HG03565 (cell line): Measurements from ENCODE around the gene ACTR1A.
"Not testable (repeated sequence)": the region's sequence is repeated elsewhere in the genome, so short reads cannot be mapped to it uniquely, and the experiment has no call there.

Source experiments
- ATAC-seq: cut with Tn5 transposase; IDR thresholded peaks from one replicate; pipeline ENCODE4 v1.9.1; 2021; ENCODE audit warnings: mild to moderate bottlenecking, moderate library complexity; ENCODE audit not compliant: unreplicated experiment

The ACTR1A gene

DNA sequence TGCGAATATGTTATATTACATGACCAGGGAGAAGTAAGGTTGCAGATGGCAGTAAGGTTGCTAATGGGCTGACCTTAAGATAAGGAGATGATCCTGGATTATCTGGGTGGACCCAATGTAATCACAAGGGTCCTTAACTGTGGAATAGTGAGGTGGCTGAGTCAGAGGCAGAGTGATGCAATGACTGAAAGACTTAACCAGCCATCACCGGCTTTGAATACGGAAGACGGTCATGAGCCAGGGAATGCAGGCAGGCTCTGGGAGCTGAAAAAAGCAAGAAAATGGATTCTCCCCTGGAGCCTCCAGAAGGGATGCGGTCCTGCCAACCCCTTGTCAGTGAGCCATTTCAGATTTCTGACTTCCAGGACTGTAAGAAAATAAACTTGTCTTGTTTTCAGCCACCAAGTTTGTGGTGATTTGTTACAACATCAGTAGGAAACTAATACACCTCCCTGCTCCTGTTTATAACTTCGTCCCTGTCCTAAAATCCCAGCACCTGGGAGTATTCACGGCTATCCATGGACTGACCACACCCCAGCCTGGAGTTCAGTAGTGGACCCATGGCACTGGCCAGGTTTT lies 46.5 kb downstream of the ACTR1A start:
- no peak for ATAC-seq

DNA sequence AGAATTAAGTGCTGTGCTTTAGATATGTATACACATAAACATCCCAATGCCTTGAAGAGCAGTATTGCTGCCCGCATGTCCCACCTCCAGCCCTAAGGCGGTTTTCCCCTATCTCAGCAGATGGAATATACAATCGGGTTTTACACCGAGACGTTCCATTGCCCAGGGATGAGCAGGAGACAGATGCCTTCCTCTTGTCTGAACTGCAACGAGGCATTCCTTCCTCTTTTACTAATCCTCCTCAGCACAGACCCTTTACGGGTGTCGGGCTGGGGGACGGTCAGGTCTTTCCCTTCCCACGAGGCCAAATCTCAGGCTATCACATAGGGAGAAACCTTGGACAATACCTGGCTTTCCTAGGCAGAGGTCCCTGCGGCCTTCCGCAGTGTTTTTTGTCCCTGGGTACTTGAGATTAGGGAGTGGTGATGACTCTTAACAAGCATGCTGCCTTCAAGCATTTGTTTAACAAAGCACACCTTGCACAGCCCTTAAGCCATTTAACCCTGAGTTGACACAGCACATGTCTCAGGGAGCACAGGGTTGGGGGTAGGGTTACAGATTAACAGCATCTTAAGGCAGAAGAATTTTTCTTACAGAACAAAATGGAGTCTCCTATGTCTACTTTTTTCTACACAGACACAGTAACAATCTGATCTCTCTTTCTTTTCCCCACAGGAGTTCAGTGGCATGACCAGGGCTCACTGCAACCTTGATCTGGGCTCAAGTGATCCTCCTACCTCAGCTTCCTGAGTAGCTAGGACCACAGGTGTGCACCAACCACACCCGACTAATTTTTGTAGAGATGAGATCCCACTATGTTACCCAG lies 47.6 kb downstream of the ACTR1A start:
- not testable (repeated sequence) for ATAC-seq

DNA sequence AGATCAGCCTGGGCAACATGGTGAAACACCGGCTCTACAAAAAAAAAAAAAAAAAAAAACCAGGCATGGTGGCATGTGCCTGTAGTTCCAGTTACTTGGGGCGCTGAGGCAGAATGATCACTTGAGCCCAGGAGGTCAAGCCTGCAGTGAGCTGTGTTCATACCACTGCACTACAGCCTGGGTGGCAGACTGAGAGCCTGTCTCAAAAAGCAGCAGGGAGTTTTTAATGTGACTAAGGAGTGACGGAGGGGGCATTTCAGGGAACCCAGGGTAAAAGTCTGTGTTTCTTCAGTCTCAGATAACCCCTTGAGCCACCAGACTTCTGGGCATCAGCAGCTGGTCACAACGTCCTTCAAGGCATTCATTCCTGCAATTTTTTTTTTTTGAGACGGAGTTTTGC lies 49.0 kb downstream of the ACTR1A start:
- ATAC-seq, result no peak

DNA sequence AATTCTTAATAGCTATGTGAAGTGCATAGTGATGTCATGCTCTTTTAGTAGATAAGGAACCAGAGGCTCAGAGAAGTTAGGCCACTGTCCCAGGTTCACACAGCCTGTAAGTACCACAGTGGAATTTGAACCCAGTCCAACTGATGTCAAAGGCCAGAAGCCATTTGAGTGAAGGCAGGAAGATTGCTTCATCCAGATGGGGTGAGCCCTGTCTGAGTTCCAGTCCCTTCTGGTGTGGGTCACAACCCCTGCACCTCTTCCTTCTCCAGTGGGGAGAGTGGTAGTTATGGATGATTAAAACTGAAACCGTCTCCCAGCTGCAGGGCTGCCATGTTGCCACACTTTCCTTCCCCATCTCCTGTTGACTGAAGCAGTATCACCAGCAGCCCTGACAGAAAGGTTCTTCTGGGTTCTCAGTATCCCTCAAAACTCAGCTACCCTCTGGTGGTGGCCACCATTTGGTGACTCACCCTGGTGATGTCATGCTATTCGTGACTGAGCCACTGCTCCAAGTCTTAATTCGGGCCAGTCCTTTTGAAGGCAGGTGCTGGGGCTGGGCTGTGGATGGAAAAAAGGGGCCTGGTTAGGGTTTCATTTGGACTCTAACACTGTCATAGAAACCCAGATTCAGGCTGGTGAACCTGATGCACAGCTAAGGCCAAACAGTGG lies 49.7 kb downstream of the ACTR1A start:
- no peak for ATAC-seq

DNA sequence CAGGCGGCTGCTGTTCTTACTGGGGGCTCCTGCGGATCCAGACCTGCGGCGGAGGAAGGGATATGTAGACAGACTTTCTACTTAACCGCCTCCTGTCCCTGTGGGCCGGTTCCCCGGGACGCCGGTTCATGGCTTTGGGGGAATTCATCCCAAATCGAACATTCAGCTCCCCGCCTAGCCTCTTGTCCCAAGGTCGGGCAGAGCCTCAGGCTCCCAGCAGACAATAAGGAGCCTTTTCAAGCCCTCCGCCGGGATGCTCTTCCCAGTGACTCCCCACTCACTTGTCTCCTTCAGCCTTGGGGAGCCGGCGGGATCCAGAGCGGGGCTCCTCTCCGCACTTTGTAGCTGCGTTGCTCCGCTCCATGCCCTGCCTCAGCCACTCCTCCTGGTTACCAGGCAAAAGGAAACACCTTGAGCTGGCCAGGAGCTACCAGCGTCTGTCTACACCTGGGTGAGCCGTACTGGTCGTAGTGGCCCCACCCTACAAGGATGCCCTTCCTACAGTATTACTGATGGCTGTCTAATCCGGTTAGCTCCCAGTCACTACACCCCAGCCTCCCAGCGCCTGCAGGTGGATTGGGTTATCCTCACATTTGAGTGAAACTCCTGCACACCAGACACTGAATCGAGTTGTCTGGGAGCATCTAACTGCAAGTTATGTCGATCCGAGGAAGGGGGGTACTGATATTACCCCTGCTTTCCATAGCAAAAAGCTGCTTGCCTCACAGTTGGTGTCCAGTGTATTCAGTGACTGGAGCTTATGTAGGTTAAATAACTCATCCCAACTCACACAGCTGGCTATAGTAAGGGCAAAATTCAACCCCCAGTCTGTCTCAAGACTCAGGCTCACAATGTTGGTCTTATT lies 51.2 kb downstream of the ACTR1A start, which contains the start of gene C10orf95:
C10orf95 (minus strand) TSS at position 439 of the 865 bp plus-strand sequence. CDS start 450 bp downstream, outside the sequence.
- ATAC-seq, result no peak

DNA sequence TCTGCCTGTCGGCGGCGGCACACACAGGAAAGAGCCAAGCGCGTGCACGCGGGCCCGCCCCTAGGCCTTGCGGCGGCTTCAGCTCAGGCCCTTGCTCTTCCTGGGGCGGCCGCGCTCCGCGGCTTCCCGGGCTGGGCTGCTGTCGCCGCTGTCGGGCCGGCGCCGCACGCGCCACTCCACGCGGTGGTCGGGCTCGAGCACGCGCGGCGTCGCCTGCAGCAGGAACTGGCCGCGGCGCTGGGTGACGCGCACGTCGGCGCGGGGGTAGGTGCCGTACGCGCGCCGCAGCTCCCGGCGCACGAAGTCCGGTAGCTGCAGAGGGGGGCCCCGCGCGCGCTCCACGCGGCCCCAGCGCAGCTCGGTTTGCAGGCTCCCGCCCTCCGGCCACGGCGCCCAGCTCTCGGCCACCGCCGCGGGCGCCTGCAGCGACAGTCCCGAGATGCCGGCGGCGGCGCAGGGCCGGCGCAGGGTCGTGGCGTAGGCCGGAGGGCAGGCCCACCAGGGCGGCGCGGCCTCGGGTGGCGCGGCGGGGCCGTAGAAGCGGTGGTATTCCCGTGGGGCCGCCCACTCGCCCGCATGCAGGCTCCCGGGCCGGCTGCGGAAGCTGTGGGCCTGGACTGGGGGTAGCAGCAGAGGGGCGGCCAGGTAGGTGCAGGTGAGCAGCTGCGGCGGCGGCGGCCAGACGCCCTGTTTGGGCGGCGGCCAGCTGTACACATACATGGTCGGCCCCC lies 52.0 kb downstream of the ACTR1A start:
- peak; percentile 60 for ATAC-seq

DNA sequence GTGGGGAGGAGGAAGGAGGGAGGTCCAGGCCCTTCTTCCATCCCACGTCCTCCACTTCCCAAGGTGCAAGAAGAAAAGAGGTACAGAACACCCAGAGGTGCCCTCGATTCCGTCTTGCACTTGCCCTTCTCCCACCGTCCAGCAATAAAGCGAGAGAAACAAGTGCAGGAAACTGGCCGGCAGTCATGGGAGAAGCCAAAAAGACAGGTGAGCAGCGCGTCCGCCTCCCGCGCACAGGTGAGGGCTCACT lies 52.5 kb downstream of the ACTR1A start:
- no peak for ATAC-seq

DNA sequence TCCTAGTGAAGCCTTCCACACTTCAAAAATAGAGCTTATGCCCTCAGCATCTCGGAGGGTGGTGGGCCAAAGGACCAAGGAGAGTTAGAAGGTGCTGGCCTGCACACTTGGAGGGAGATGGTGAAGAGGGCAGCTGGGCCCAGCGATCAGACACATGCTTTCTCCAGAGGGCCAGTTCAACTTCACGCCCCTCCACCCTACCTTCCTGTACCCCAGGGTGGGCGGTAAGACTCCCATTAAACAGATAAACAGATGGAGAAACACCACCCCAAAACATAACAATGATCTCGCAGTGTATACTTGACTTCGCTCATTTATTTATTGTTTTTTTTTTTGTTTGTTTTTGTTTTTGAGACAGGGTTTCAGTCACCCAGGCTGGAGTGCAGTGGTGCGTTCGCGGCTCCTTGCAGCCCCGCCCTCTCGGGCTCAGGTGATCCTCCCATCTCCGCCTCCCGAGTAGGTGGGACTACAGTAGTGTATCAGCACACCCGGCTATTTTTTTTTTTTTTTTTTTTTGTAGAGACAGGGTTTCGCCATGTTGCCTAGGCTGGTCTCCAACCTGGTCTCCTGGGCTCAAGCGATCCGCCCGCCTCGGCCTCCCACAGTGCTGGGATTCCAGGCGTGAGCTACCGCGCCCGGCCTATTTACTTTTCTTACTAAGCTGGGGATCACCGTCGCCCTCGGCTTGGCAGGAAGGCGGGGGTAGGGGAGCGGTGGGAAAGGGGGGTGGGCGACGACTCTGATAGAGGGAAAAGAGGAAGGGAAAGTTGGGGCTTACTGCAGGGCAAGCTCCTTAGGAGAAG lies 53.0 kb downstream of the ACTR1A start:
- peak; percentile 35 for ATAC-seq

DNA sequence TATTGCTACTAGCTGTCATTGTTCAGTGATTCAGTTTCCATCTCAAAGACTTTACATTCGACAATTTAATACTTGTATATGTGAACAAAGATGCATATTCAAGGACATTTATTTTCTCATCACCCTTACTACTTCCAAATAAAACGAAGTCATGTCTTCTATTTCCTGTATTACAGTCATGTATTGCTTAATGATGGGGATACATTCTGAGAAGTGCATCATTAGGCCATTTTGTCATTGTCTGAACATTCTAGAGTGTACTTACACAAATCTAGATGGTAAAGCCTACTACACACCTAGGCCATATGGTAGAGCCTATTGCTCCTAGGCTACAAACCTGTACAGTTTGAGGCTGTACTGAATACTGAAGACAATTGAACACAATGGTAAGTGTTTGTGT lies 57.7 kb downstream of the ACTR1A start:
- ATAC-seq, result no peak

DNA sequence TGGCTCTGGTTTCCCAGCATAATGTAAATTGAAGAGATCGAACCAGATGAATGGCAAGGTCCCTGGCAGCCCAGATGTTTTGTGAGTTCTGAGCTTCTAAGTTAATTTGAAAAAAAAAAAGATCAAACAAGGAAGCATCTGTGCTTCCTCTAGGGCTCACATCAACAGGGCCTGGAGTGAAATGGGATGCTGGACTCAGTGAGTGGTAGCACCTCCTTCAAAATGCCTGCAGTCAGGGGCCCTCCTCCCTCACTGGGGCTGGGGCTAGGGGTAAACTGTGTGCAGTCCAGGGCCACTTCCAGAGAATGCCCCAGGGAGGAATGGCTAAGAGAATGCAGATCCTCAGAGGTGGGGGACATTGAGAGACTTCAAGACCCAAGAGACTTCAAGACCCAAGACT lies 64.1 kb downstream of the ACTR1A start:
- ATAC-seq, result no peak

DNA sequence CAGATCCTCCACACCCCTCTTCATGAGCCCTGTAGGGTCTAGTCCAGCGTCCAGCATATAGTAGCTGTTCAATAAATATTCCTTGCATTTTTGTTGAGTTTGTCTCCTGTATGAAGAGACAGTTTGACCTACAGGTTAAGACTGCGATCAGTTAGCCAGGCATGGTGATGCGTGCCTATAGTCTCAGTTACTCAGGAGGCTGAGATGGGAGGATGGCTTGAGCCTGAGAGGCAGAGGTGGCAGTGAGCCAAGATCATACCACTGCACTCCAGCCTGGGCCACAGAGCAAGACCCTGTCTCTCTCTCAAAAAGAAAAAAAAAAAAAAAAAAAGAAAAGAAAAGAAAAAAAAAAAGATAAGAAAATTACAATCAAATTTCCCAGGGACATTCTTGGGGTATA lies 65.0 kb downstream of the ACTR1A start:
- ATAC-seq, result no peak

DNA sequence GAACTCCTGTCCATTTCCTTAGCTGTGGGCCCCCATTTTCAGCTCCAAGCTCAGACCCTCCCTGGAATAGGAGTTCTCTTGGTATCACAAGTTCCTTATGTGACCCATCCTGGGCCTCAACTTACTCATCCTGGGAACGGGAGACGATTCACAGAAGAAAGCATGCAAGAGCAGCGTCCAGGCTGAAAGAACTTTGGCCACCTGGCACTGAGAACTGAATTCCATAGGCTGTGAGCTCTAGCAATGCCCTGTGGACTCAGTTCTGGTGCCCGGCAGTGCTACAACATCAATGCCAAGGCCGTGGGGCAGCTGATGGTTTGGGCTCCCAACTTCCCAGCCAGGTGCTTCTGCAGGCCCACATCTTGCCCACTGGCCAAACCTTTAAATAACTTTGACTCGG lies 66.2 kb downstream of the ACTR1A start:
- ATAC-seq, result no peak

DNA sequence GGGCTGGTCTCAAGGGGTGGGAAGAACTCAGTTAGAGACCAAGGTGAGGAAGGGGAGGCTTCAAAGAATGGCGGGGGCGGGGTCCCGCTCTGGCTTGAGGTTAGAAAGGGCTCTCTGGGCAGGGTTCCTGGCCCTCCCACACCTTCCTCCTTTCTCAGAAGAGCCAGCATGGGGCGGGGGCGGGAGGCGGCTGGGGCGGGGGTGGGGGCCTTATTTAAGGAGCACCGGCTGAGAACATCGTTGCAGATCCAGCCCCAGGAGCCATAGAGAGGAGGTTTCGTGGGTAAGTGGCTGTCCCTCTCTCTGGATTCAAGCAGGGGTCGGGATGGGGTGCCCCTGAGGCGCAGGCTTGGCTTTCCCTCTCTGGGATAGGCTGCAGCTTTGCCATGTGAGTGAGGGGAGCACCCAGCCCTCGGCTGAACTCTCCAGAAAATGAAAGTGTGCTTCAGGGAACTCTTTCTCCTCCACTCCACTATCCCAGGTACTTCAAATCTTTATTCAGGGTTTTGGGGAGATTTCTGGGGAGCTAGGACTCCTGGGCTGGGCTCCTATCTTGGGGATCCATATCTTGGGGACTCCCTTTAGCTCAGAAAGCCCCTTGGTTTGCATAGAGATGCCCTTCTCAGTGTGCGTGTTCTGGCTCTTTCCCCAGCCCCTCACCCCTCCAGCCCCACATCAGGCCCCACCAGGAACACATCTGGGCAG lies 66.8 kb downstream of the ACTR1A start:
- ATAC-seq, result no peak

DNA sequence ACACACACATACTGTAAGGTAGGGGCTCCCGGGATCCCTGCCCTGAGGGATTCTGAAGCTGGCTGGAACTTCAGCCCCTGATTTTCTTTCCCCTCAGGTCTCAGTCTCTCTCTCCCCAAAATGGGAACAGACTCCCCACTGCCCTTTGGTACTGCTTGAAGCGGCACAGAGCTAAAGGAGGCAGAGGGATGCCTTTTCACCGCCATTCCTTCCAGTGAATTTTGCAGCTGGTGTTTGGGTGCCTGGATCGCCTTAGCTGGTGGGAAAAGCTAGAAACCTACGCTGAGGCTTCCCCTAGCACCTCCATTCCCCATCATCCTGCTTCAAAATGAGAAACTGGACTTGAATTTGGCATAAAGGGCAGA lies 67.4 kb downstream of the ACTR1A start:
- ATAC-seq, result no peak

DNA sequence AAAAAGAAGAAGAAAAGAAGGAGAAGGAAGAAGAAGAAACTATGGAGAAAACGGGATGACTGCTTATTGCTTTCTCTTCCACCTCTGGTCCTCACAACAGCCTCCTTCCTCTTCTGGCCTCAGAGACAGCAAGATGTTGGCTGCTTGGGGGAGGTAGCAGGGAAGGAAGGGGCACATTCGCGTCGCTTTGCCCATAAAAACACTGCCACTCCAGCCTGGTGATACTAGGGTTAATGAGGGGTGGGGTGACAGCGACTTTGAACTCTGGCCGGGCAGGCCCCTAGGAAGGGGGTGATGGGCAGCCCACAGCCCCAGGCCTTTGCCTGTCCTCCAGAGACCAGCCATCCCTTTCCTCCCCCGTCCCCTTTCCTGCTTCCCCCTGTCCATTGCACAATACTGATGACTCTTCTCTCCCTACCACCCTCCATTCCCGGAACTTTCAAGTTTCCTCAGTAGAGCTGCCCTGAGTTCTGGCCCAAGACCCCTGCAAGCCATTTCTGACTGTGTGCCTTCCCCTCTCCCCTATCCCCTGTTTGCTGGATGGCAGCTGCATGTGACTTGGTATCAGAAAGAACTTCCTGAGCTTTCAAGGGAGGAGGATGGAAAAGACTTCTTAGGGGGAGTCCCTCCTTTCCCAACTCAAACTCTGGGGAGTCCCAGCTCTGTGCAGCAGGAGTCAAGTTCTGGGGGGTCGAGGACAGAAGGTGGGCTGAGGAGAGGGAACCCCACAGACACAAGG lies 67.9 kb downstream of the ACTR1A start:
- no peak for ATAC-seq

DNA sequence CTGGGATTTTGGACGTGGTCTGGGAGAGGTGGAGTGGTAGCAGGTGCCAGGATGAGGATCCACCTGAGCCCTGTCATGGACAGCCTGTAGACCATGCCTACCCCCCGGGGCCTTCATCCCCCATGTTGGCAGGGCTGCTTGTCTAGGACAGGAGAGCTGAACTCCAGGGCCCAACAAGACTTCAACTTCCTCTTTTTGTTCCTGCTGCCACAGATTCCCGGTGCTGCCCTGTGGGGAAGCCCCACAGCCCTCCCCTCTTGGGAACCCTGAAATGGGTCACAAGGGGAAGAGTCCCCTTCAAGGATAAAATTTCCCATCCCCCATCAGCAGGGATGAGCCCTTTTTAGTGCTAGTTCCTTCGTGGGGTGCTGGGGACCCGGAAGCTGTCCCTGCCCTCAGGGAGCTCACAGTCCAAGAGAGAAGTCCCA lies 68.9 kb downstream of the ACTR1A start:
- ATAC-seq, result no peak

DNA sequence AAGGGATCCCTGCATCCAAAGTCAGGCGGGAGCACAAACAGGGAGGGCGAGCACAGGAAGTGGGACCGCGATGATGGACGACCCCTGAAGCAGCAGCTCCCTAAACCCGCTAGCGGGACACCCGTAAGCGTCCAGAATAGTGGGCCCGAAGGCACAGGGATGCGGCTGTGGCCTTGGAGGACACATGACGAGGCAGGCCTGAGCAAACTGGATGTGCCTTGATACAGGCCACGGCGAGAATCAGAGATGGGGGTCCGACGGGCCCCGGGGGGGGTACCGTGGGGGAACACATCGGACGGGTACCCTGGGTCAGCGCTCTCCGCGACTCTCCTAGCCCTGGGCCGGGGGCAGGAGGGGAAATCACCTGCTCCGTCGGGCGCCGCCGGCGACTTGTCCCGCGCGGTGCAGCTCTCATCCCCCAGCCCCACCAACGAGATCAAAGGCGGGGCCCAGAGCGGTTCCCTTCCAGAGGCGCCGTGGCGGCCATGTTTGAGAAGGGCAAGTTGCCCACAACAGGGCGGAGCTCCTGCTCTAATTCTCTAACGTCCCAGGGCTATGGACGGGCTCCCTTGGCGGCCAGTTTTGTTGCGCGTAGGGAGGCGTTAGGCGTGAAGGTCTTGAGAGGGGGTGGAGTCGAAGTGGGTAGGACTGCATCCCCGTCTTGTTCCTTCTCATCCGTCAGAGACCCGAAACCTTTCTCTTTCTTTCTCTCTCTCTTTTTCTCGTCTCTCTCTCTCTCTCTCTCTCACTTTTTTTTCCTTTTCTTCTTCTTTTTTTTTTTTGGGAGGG lies 70.2 kb downstream of the ACTR1A start, which contains the start of gene CUEDC2:
CUEDC2 (minus strand) TSS at position 413 of the 789 bp plus-strand sequence. CDS start 7,386 bp downstream, outside the sequence.
- ATAC-seq, result peak; percentile 84
